GM23248 (cell line): ENCODE measurements around the gene HCN2.

Experiments
- EZH2 ChIP-seq: fragments of 200-600 bp; sonication (generic); IDR thresholded peaks from 2 replicates; pipeline ENCODE4 v1.6.1; 2018; ENCODE audit warnings: antibody characterized with exemption, mild to moderate bottlenecking; ENCODE audit not compliant: insufficient read depth, poor library complexity, severe bottlenecking
- EZH2phosphoT487 ChIP-seq: fragments of 200-600 bp; sonication (generic); IDR thresholded peaks from 2 replicates; pipeline ENCODE4 v1.6.1; 2018; ENCODE audit warnings: antibody characterized with exemption, moderate library complexity, mild to moderate bottlenecking, low read depth; ENCODE audit not compliant: insufficient read depth

- TF ChIP-seq EZH2 (no peak), EZH2phosphoT487 (no peak)
Observed at GRCh38 chr19:644789-645188, 55.1 kb downstream of the HCN2 start.
